Activated B cell treated with CpG ODN at 0.5 μM for 24 hours (primary cell): ENCODE data around the gene CADPS2. TPM values are rescaled to one million over a fixed set of nuclear protein-coding genes. Genes with fewer than 3 reads are reported as not detected.

Experiments
- ATAC-seq: fragments of 200-7000 bp; cut with Tn5 transposase; one replicate; pipeline ENCODE4 v1.10.0; 2021; ENCODE audit warnings: low read depth, mild to moderate bottlenecking, moderate library complexity
- CTCF ChIA-PET: fragments of 350-600 bp; sonication (Branson Sonifier 250); formaldehyde crosslinking; loops from one replicate; lab custom pipeline; 2021; ENCODE audit warnings: antibody characterized with exemption; lab: Charles Lee
- POLR2A ChIA-PET: fragments of 350-600 bp; sonication (Branson Sonifier 250); formaldehyde crosslinking; loops from one replicate; lab custom pipeline; 2021; ENCODE audit warnings: antibody characterized with exemption; lab: Charles Lee
- DNase-seq: peaks from one replicate; pipeline ENCODE4 v3.0.0; 2022
- H3K27ac Mint-ChIP-seq: one replicate; pipeline ENCODE4 v1.8.0; 2020; ENCODE audit warnings: mixed read lengths
- H3K27me3 Mint-ChIP-seq: one replicate; pipeline ENCODE4 v1.8.0; 2021; ENCODE audit warnings: mixed read lengths
- H3K36me3 Mint-ChIP-seq: one replicate; pipeline ENCODE4 v1.8.0; 2021; ENCODE audit warnings: low read depth, mixed read lengths
- H3K4me1 Mint-ChIP-seq: one replicate; pipeline ENCODE4 v1.8.0; 2021; ENCODE audit warnings: mixed read lengths
- H3K4me3 Mint-ChIP-seq: one replicate; pipeline ENCODE4 v1.8.0; 2020; ENCODE audit warnings: mild to moderate bottlenecking, mixed read lengths
- H3K9me3 Mint-ChIP-seq: one replicate; pipeline ENCODE4 v1.8.0; 2020; ENCODE audit warnings: mixed read lengths
- CTCF ChIP-seq: fragments of 200-600 bp; IDR thresholded peaks from one replicate; pipeline ENCODE4 v1.8.0; 2022; ENCODE audit warnings: antibody characterized with exemption, mild to moderate bottlenecking
- intact Hi-C: fragments of 100-400 bp; cut with micrococcal nuclease; formaldehyde crosslinking; loops from one replicate; pipeline ENCODE4 v1.15.1; 2024
- total RNA-seq: library from RNA; stranded (reverse); gene quantifications from 2 replicates; pipeline ENCODE4 v1.2.3, GENCODE V29; 2022

CADPS2 gene
- total RNA-seq, 1 donor from 2014 or later = not detected

GRCh38 chr7:122902751-122903495 is 16.7 kb upstream of the CADPS2 start:
- ChIA-PET POLR2A (no interaction called here), CTCF (no interaction called here)
- H3K4me3 Mint-ChIP-seq = no peak overlapping the region
- ATAC-seq = no peak
- H3K36me3 Mint-ChIP-seq = no peaks in the 10 kb centered on the region
- no peaks in the 10 kb centered on the region for H3K27me3 Mint-ChIP-seq
- intact Hi-C loops = no loop called here
- H3K27ac Mint-ChIP-seq = no peak overlapping the region
- no peak for DNase-seq
- no peaks in the 10 kb centered on the region for H3K9me3 Mint-ChIP-seq
- TF ChIP-seq CTCF = no peak
- H3K4me1 Mint-ChIP-seq = no peaks in the 10 kb centered on the region

GRCh38 chr7:122901250-122901649 is 15.0 kb upstream of the CADPS2 start:
- no peak overlapping the region for H3K27ac Mint-ChIP-seq
- ChIA-PET CTCF (no interaction called here), POLR2A (no interaction called here)
- ATAC-seq (no peak), DNase-seq (no peak)
- H3K4me1 Mint-ChIP-seq = no peaks in the 10 kb centered on the region
- TF ChIP-seq CTCF = no peak
- H3K9me3 Mint-ChIP-seq = no peaks in the 10 kb centered on the region
- no peaks in the 10 kb centered on the region for H3K36me3 Mint-ChIP-seq
- intact Hi-C loops = no loop called here
- H3K27me3 Mint-ChIP-seq = no peaks in the 10 kb centered on the region
- no peak overlapping the region for H3K4me3 Mint-ChIP-seq

- intact Hi-C loops = no loop called here
- POLR2A ChIA-PET = no interaction called here
- H3K27ac Mint-ChIP-seq = no peak overlapping the region
- DNase-seq (no peak), ATAC-seq (no peak)
- H3K36me3 Mint-ChIP-seq = no peaks in the 10 kb centered on the region
- H3K4me3 Mint-ChIP-seq = no peak overlapping the region
- H3K9me3 Mint-ChIP-seq = no peaks in the 10 kb centered on the region
- no peak for TF ChIP-seq CTCF
- CTCF ChIA-PET = no interaction called here
- no peaks in the 10 kb centered on the region for H3K27me3 Mint-ChIP-seq
- H3K4me1 Mint-ChIP-seq = no peaks in the 10 kb centered on the region
Observed at GRCh38 chr7:122896509-122896908, 10.2 kb upstream of the CADPS2 start.

GRCh38 chr7:122893486-122893885 is 7.2 kb upstream of the CADPS2 start:
- DNase-seq = no peak
- TF ChIP-seq CTCF = no peak
- CTCF ChIA-PET = no interaction called here
- no peaks in the 10 kb centered on the region for H3K4me1 Mint-ChIP-seq
- intact Hi-C loops = no loop called here
- H3K36me3 Mint-ChIP-seq = no peaks in the 10 kb centered on the region
- no peak overlapping the region for H3K4me3 Mint-ChIP-seq
- ATAC-seq = no peak
- peaks cover 10% of the 10 kb centered on the region for H3K27me3 Mint-ChIP-seq
- H3K27ac Mint-ChIP-seq = no peak overlapping the region
- POLR2A ChIA-PET = no interaction called here
- no peaks in the 10 kb centered on the region for H3K9me3 Mint-ChIP-seq

- TF ChIP-seq CTCF = no peak
- H3K4me1 Mint-ChIP-seq = peaks cover 12% of the 10 kb centered on the region
- no peak overlapping the region for H3K27ac Mint-ChIP-seq
- intact Hi-C loops = no loop called here
- peaks cover 36% of the 10 kb centered on the region for H3K27me3 Mint-ChIP-seq
- CTCF ChIA-PET = no interaction called here
- no peak for DNase-seq
- POLR2A ChIA-PET = no interaction called here
- H3K9me3 Mint-ChIP-seq = no peaks in the 10 kb centered on the region
- no peak for ATAC-seq
- no peaks in the 10 kb centered on the region for H3K36me3 Mint-ChIP-seq
- H3K4me3 Mint-ChIP-seq = no peak overlapping the region
Observed at GRCh38 chr7:122889116-122889515, 2.9 kb upstream of the CADPS2 start.
